HUDEP-2 (cell line): Measurements from ENCODE around the gene RHAG.
"Not testable (repeated sequence)": the region's sequence is repeated elsewhere in the genome, so short reads cannot be mapped to it uniquely, and the experiment has no call there.

ENCODE experiments used
- DNase-seq, 76 experiments: peaks; one replicate each; lab custom pipeline; 2025; ENCODE audit not compliant: unreplicated experiment in 76 of 76; lab: John Stamatoyannopoulos, UW

Gene RHAG

GRCh38 chr6:49637350-49637731 is 702 bp upstream of the RHAG start:
- DNase-seq: no peak

- DNase-seq: peak in 15 of 76 experiments; percentile 21 to 69 (median 53)
These were observed 494 bp downstream of the RHAG start for GRCh38 chr6:49635978-49636712.

- DNase-seq: peak in 3 of 76 experiments; percentile 23 to 44 (median 39)
These were observed 1.2 kb downstream of the RHAG start for GRCh38 chr6:49635480-49635879.

- peak in 40 of 76 experiments; percentile 9 to 66 (median 36) for DNase-seq
These were observed 1.8 kb downstream of the RHAG start for GRCh38 chr6:49634836-49635218.

GRCh38 chr6:49634092-49634835 is 2.4 kb downstream of the RHAG start:
- peak in 4 of 76 experiments; percentile 24 to 51 (median 32) for DNase-seq

- DNase-seq: peak in 5 of 76 experiments; percentile 24 to 39 (median 29)
These were observed 3.1 kb downstream of the RHAG start for GRCh38 chr6:49633541-49633940.

- peak in 5 of 76 experiments; percentile 23 to 36 (median 35) for DNase-seq
These were observed 3.9 kb downstream of the RHAG start for GRCh38 chr6:49632727-49633126.

GRCh38 chr6:49629485-49630088 is 7.1 kb downstream of the RHAG start:
- DNase-seq: not testable (repeated sequence)

- DNase-seq: no peak
These were observed 9.8 kb downstream of the RHAG start for GRCh38 chr6:49626811-49627210.

- DNase-seq: no peak
These were observed 18.4 kb downstream of the RHAG start for GRCh38 chr6:49618257-49618656.

- DNase-seq: not testable (repeated sequence)
These were observed 22.5 kb downstream of the RHAG start for GRCh38 chr6:49614144-49614543.

- no peak for DNase-seq
These were observed 27.4 kb downstream of the RHAG start for GRCh38 chr6:49609285-49609684.

- not testable (repeated sequence) for DNase-seq
These were observed 28.4 kb downstream of the RHAG start for GRCh38 chr6:49608275-49608674.

GRCh38 chr6:49607391-49607982 is 29.2 kb downstream of the RHAG start:
- DNase-seq: no peak

- peak in 49 of 76 experiments; percentile 10 to 90 (median 71) for DNase-seq
These were observed 29.8 kb downstream of the RHAG start for GRCh38 chr6:49606721-49607390.

- DNase-seq: not testable (repeated sequence)
These were observed 32.6 kb downstream of the RHAG start for GRCh38 chr6:49604080-49604479.

GRCh38 chr6:49587262-49587661 is 49.4 kb downstream of the RHAG start:
- not testable (repeated sequence) for DNase-seq

GRCh38 chr6:49582529-49582928 is 54.1 kb downstream of the RHAG start:
- DNase-seq: no peak

GRCh38 chr6:49579649-49580048 is 57.0 kb downstream of the RHAG start:
- no peak for DNase-seq

GRCh38 chr6:49576618-49577017 is 60.0 kb downstream of the RHAG start:
- DNase-seq: no peak
